Measurements from ENCODE around the gene TDRD1.
"Not testable (repeated sequence)": the region's sequence is repeated elsewhere in the genome, so short reads cannot be mapped to it uniquely, and the experiment has no call there.

TDRD1 gene

GRCh38 chr10:114179148-114179547 lies at the start of gene TDRD1:
Gene TDRD1, plus strand, starts transcription at chr10:114179353. Its CDS starts 8,479 bp downstream, at chr10:114187832.
- no peak for TF ChIP-seq CTCF (IDR thresholded peaks at IDR 0.05; ENCODE audit: extremely low read depth, missing control alignments)
- no peak for DNase-seq (ENCODE audit: low spot score)

GRCh38 chr10:114131094-114131493 lies 48.1 kb upstream of the TDRD1 start:
- TF ChIP-seq CTCF (IDR thresholded peaks at IDR 0.05; ENCODE audit: extremely low read depth, missing control alignments): no peak
- DNase-seq (ENCODE audit: low spot score): peak; percentile 17

- DNase-seq (ENCODE audit: low spot score): no peak
- TF ChIP-seq CTCF (IDR thresholded peaks at IDR 0.05; ENCODE audit: extremely low read depth, missing control alignments): no peak
These were observed 43.7 kb upstream of the TDRD1 start for GRCh38 chr10:114135476-114135875.

GRCh38 chr10:114138581-114138980 lies 40.6 kb upstream of the TDRD1 start:
- no peak for DNase-seq (ENCODE audit: low spot score)
- no peak for TF ChIP-seq CTCF (IDR thresholded peaks at IDR 0.05; ENCODE audit: extremely low read depth, missing control alignments)

GRCh38 chr10:114140036-114140435 lies 39.1 kb upstream of the TDRD1 start:
- TF ChIP-seq CTCF (IDR thresholded peaks at IDR 0.05; ENCODE audit: extremely low read depth, missing control alignments): no peak
- DNase-seq (ENCODE audit: low spot score): no peak

- DNase-seq (ENCODE audit: low spot score): not testable (repeated sequence)
These were observed 38.3 kb upstream of the TDRD1 start for GRCh38 chr10:114140827-114141226.

GRCh38 chr10:114142018-114142417 lies 37.1 kb upstream of the TDRD1 start:
- TF ChIP-seq CTCF (IDR thresholded peaks at IDR 0.05; ENCODE audit: extremely low read depth, missing control alignments): no peak
- no peak for DNase-seq (ENCODE audit: low spot score)

GRCh38 chr10:114143160-114143559 lies 36.0 kb upstream of the TDRD1 start:
- TF ChIP-seq CTCF (IDR thresholded peaks at IDR 0.05; ENCODE audit: extremely low read depth, missing control alignments): no peak
- DNase-seq (ENCODE audit: low spot score): no peak

- not testable (repeated sequence) for DNase-seq (ENCODE audit: low spot score)
These were observed 29.7 kb upstream of the TDRD1 start for GRCh38 chr10:114149476-114149875.

All from GM20000 (cell line).